HG03108 (cell line): ENCODE measurements around the gene NIP7.
"Not testable (repeated sequence)": the region's sequence is repeated elsewhere in the genome, so short reads cannot be mapped to it uniquely, and the experiment has no call there.

Experiments
- ATAC-seq: cut with Tn5 transposase; IDR thresholded peaks from one replicate; pipeline ENCODE4 v1.9.1; 2021; ENCODE audit warnings: moderate library complexity; ENCODE audit not compliant: unreplicated experiment

NIP7 gene

DNA sequence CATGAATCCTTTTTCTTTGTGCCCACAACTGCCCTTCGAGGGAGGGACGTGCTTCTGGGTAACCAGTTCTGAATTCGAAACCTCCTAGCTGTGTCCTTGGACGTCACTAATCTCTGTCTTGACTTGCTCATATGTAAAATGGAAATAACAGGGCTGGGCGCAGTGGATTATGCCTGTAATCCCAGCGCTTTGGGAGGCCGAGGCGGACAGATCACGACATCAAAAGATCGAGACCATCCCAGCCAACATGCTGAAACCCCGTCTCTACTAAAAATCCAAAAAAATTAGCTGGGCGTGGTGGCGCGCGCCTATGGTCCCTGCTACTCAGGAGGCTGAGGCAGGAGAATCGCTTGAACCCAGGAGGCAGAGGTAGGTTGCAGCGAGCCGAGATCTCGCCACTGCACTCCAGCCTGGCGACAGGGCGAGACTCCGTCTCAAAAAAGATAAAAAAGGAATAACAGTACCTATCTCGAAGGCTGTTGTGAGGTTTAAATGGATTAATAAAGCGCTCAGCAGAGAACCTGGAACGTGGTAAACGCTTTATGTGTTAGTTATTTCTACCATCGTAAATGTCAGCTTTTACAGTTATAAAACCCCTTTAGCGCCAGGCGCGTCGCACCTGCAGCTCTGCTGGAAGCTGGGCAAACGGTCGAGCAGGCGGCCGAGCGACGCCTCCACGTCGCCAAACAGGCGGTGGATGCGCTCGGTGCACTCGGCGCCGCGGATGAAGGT is 849 bp upstream of the NIP7 start:
- ATAC-seq = no peak

DNA sequence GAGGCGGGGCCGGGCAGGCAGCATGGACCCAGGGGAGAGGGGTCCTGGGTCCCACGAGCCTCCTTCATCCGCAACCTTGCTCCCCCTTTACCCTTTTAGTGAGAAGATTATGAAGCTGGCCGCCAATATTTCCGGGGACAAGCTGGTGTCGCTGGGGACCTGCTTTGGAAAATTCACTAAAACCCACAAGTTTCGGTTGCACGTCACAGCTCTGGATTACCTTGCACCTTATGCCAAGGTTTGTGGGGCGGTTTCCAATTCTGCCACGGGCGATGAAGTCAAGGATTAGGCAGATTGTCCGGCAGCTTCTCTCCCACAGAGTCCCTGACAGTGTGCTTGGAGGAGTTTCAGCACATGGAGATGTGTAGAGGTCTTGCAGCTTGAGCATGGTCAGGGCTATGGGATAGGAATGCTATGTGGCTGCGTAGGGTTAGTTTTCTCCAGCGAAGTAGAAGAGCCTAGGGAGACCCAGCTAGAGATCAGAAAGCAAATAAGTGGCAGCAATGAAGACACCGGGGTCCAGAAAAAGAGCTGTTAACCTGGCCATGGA is 598 bp downstream of the NIP7 start:
- ATAC-seq = no peak

DNA sequence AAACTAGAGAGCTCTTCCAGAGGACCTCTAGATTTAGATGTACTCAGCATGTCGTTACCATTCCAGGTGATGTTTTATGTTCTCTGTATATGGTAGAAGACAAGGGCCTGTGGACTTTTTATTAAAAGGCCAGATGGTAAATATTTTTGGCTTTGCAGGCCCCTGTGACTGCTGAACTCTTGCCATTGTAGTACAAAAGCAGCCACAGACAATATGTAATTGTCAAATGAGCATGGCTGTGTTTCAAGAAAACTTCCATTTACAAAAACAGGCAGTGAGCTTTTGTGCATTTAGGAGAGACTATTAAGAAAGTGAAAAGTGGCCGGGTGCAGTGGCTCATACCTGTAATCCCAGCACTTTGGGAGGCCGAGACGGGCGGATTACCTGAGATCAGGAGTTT is 4.6 kb downstream of the NIP7 start:
- no peak for ATAC-seq

DNA sequence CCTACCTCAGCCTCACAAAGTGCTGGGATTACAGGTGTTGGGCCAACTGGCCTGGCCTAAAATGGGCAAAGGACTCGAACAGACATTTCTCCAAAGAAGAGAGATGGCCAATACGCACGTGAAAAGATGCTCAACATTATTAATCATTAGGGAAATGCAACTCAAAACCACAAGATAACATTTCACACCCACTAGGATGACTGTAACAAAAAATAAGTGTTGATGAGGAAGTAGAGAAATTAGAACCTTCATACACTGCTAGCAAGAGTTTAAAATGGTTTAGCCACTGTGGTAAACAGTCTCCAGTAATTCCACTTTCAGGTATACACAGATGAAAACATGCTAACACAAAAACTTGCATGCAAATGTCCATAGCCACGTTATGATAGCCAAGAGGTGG is 6.4 kb downstream of the NIP7 start:
- ATAC-seq = no peak

DNA sequence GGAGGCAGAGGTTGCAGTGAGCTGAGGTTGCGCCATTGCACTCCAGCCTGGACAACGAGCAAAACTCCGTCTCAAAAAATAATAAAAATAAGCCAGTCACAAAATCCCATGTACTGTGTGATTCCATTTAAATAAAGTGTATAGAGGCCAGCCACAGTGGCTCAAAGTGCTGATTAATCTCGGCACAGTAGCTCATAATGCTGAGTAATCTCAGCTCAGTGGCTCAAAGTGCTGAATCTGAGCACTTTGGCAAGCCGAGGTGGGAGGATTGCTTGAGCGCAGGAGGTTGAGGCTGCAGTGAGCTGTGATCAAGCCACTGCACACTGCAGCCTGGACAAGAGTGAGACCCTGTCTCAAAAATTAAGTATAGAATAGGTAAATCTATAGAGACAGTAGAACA is 7.1 kb downstream of the NIP7 start:
- no peak for ATAC-seq

DNA sequence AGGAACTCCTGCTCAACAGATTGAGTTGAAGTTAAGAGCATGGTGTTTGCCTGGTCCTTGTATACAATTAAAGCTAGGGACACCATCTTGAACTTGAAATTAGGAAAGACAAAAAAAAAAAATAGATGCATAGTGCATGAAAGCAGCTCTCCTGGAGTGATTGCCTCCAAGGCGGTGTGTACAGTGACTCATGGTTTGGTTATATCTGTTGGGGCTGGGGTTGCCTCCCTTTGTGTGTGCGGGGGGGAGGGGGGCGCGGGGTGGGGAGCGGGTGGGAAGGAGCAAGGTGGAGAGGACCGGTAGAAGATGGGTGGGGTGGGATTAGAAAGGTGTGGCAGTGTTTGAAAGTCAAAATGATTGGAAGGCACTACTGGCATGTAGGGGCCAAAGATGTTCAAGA is 8.7 kb downstream of the NIP7 start:
- ATAC-seq = no peak

DNA sequence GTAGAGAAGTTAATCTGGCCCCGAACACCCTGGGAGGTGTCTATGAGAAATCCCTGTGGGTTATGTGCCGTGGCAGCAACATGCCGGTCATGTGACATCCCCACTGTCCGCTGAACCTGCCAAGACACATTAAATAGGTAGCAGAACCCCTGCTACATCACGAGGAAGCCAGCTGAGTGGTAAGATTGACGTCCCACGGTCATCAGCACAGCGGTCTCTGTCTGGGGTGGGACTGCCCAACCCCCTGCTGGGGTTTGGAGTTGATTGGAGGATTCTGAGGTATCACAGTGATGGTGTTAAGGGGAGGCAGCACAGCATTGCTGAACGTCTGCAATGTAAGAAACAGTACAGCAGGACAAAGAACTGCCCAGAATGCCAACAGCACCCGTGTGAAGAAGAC is 10.0 kb downstream of the NIP7 start:
- ATAC-seq = no peak

DNA sequence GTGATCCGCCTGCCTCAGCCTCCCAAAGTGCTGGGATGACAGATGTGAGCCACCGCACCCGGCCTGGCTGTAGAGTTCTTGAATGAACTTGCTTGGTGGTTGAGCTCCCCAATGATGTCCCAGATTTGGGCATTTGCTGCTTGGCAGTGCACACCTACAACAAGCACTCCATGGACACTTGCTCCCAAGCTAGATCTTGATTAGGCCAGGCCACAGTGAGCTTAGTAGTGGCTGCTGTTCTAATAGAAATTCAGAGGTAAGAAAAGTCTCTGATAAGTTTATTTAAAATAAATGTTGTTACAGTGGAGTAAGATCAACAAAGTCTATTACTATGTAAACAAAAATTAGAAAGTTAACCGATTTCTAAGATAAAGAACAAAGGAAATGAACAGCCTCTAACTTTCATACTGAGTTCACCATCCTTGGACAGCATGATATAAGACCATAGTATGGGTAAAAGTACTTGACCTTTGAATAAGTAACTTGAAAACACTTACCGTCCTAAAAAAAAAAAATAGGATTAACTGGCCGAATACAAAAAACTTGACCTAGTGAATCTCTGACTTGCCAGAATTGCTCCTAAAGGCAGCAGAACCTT is 11.1 kb downstream of the NIP7 start:
- no peak for ATAC-seq

DNA sequence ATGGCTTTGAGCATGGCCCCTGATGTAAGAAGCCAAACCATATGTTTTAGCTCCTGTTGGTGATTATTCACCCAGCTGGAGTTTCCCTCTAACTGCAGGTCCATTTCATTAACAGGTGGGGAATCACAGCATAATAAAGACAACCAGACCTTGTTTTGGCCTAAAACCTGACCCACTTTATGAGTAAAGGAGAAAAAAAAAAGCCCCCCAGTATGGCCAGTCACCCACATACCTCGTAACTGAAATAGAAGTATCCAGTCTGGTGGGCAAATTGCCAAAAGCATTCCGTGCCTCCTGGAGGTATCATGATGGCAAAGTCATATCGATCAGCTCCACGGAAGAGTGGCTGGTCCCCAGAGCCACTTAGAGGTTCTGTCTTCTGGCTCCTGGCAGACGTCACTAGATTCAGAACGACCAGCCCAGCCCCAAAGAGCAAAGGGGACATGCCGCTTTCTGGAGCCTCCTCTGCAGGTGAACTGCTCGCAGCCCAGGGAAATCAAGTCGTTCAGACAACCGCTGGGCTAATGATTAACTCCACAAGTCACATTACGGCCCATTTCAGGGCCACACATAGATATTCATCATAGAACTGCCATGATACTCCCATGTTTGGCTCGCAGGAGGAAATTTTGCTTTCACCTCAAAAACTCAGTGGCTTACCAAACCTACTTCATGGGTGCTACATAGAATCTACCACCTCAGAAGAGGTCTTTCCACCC is 11.9 kb downstream of the NIP7 start, which contains the start of gene TMED6:
Gene TMED6 (minus strand): TSS at position 478 of the 719 bp plus-strand sequence. CDS start 33 bp downstream, at position 445.
- ATAC-seq = no peak

DNA sequence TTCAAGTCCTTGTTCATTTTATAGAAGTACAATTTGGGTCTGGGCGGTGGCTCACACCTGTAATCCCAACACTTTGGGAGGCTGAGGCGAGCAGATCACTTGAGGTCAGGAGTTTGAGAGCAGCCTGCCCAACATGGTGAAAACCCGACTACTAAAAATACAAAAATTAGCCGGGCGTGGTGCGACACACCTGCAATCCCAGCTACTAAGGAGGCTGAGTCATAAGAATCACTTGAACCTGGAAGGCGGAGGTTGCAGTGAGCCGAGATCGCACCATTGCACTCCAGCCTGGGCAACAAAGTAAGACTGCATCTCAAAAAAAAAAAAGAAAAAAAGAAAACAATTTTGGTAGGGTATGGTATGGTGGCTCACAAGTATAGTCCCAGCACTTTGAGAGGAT is 20.5 kb downstream of the NIP7 start:
- not testable (repeated sequence) for ATAC-seq

DNA sequence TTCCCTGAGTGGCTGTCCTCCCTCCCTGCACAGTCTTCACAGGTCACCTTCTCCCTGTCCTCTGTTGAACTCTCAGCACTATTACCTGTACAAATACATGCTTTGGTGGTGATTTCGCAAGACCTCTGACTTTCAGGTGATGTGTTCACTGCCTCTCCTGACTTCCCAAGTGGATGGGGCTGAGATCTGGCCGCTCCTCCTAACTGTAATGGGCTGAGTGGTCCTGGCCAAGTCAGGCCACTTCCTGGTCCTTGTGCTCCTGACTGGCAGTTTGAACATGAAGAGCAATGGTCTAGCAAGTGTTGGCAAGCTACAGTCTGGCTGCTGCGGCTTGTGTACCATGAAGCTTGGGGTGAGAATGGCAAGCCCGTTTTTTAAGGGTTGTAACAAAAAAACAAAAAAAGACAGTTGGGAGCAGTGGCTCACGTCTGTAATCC is 23.7 kb downstream of the NIP7 start:
- ATAC-seq = no peak

DNA sequence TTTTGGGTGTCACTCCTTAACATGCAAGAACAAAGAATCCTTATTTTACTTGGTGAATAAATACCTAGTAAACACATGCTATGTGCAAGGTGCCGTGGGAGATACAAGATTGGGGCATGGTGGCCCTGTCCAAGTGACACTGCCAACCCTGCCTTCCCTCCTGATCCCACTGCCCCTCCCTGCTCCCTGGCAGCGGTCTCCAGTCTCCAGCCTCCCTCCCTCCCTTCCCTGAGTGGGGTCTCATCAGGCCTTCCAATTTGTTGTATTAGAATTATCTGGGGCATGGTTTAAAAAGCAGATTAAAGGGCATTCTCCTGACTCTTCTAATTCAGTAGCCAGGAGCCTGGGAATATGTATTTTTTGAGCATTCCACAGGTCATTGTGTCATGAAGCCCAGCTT is 24.5 kb downstream of the NIP7 start:
- ATAC-seq = no peak

DNA sequence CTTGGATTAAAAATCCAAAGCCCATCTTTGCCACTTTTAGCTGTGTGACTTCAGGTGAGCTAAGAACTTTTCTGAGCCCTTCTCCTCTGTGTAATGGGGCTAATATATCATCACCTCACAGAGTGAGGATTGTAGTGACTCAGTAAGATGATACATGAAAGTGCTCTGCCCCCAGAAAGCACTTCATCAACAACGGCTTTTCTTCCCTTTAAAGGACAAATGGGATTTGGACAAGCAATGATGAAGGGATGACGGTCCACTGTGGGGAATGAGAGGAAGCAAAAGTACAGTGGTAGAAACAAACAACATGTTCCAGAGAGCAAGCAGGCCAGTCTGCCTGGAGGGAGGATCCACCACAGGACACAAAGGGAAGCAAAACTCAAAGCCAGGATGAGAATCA is 26.3 kb downstream of the NIP7 start:
- ATAC-seq = no peak

DNA sequence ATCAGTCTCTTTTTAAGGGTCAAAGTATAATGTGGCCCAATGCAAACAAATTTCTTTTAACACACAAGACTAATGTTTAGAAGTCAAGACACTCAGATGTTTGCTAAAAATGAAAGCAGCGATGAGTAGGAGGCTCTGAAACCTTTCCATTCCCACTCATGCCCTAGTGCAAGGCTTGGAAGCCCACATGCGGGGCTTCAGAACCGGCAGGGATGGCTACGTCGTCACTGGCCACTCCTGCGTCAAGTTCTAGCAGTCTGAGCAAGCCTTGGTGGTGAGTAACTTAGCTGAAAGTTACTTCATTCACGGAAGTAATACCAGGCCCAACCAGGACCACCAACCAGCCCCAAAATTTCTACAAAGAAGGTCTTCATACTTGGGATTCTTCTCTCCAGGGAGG is 26.9 kb downstream of the NIP7 start:
- ATAC-seq = no peak

DNA sequence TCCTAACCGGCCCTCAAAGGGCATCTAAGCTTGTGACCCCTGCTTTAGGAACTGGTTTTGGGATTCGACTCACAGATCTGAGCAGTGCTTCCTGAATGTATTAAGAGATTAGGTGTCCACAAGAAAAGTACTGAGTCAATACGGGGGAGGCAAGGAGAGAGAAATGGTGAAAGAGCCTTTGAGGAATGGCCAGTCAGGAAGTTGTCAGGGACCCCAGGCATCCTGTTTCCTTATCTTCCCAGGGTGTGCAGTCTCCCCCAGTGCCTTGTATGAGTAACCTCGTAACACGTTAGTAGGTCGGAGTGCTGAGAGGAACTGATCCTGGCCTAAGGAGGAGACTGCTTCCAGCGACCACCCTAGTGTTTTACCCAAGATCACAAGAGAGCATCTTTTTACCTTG is 28.4 kb downstream of the NIP7 start:
- no peak for ATAC-seq

DNA sequence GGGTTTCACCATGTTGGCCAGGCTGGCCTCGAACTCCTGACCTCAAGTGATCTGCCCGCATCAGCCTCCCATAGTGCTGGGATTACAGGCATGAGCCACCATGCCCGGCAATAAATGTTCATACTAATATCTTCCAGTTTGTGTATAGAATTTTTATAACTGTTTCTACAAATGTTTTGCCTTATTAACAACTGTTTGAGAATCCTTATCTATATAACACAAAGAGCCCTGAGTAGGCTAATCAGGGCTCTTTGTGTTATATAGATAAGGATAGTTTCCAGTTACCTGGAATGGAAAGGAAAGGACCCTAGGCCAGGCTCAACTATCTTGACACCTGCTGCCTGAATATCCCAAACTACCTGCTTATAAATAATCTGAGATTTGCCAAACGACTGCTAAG is 29.3 kb downstream of the NIP7 start:
- no peak for ATAC-seq

DNA sequence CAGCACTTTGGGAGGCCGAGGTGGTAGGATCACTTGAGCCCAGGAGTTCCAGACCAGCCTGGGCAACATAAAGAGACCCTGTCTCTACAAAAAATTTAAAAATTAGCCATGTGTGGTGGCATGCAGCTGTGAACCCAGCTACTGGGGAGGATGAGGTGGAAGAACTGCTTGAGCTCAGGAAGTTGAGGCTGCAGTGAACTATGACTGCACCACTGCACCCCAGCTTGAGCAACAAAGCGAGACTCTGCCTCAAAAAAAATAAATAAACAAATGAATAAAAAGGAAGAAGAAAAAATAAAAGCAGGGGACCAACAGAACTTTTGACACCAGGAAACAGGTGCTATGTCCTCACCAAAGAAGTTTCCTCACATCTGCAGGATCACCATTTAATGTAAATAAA is 32.0 kb downstream of the NIP7 start:
- no peak for ATAC-seq

DNA sequence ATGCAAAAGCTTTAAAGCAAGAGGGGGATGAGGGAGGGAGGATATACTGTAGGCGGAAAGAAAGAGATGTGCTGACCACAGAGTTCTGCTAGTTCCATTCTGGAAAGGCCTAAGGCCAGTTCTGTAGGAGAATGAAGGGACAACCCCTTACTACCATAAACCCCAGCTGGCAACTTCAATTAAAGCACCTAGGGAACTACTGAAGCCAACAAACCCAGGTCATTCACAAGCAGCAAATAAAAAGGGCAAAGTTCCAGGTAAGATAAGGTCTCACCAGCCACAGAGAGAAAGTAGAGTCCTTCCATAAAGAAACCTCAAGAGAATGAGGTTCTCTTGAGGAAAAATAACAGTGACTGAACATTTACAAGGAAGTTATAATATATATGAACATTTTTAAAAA is 33.4 kb downstream of the NIP7 start:
- no peak for ATAC-seq

DNA sequence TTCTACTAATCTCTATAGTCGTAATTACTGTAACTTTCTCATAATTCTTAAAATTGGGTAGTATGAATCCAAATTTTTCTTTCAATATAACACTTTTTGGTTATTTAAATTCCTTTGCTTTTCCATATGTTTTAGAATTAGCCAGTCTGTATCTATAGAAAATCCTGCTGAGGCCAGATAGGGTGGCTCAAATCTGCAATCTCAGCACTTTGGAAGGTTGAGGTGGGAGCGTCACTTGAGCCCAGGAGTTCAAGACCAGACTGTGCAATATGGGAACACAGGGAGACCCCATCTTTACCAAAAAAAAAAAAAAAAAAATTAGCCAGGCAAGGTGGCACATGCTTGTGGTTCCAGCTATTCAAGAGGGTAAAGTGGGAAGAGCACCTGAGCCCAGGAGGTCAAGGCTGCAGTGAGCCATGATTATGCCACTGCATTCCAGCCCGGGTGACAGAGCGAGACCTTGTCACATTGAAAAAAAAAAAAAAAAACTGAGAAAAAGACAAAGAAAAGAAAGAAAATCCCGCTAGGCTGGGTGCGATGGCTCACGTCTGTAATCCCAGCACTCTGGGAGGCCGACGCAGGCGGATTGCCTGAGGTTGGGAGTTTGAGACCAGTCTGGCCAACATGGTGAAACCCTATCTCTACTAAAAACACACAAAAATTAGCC is 37.0 kb downstream of the NIP7 start:
- no peak for ATAC-seq

DNA sequence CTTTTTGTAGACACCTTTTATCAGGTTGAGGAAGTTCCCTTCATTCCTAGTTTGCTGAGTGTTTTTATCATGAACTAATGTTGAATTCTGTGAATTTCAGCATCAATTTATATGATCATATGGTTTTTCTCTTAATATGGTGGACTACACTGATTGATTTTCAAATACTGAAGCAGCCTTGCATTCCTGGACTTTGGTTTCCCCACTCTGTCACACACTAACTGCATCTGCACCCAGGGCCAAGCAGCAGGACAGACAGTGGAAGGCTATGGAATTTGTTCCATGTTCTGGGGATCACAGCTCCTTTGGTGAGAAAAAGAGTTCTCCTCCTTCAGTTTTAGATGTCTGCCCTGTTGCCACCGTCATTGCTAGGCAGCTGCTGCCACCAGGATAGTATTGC is 38.5 kb downstream of the NIP7 start:
- ATAC-seq = no peak

DNA sequence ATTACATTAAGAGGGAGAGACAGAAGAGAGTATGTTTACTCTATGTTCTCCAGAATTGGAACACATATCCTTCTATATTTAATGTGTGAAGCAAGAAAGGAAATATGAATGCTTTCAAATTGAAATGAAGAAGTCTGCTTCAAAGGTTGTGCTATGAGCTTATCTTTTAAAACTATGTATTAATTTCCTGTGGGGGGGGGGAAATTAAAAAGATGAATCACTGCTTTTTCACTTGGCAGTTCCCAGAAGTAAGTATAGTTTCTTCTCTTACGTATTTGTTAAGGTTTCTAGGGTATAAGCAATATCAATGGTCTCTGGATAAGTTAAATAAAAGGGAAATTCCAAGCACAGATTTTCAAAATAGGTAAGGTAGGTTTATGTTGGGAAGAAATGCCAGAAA is 39.2 kb downstream of the NIP7 start:
- no peak for ATAC-seq
